ENCODE measurements around the gene ITPR2. TPM values are rescaled to one million over a fixed set of nuclear protein-coding genes. Genes with fewer than 3 reads are reported as not detected.

Gene ITPR2
- total and polyA plus RNA-seq, 2 of the 13 experiments (the other 11 are each of a cell fraction or from before 2014, with no cell fraction given), result 31.9 to 81.9 TPM

DNA sequence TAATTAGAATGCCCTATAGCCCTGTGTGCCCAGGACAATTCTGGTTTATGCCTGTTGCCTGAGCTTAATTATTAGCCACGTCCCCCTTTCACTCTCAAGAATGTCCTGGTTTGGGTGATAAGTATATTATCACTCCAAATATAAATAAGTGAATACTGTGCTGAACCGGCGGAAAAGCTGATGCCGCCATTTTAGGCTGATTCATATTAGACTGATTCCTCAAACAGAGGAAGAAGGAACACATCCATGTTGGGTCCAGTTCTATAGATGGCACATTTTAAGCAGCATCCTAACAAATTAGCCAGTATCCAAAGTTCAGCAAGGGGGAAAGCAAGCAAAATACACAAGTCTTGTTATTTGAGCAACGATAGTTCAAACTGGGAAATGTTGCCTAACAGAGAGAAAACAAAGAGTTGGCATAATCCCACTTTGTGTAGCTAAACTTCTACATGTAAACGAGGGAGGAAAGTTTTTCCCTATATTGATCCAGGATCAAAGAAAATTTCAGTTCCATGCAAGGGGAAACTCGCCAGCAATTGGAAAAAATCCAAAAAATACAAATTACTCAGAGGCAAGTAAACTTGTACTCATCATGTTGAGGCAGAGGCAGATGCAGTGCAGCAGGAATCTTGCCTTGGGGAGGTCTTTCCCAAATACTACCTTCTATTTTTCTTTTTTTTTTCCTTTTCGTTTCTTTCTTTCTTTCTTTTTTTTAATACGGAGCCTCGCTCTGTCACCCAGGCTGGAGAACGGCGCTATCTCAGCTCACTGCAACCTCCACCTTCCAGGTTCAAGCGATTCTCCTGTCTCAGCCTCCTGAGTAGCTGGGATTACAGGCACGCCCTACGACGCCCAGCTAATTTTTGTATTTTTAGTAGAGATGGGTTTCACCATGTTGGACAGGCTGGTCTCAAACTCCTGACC is 96.2 kb downstream of the ITPR2 start (continued):
- TF ChIP-seq TAF15 (IDR thresholded peaks at IDR 0.05; ENCODE audit: low read depth, low read length, poor library complexity, severe bottlenecking) (no peak), MYNN (CRISPR knock-in tag; IDR thresholded peaks at IDR 0.05; ENCODE audit: low read depth) (no peak), POLR2A (IDR thresholded peaks at IDR 0.05; ENCODE audit: insufficient read depth in 1 of 2, low read depth in 2 of 2, low read length in 2 of 2) (peak; percentile 43 to 79; a peak in 2 of 4 replicates), FOXP1 (IDR thresholded peaks at IDR 0.05) (peak; percentile 91), FOXP1 (CRISPR knock-in tag; IDR thresholded peaks at IDR 0.05) (peak; percentile 99), SRF (IDR thresholded peaks at IDR 0.05; ENCODE audit: low read depth, low read length) (peak; percentile 37; the same call in 1 of the 2 replicates), ZNF337 (CRISPR knock-in tag; IDR thresholded peaks at IDR 0.05; ENCODE audit: borderline replicate concordance, low read depth) (no peak), HNRNPK (IDR thresholded peaks at IDR 0.05; ENCODE audit: low read depth, low read length, poor library complexity, severe bottlenecking) (no peak), GATAD2A (CRISPR knock-in tag; IDR thresholded peaks at IDR 0.05) (peak; percentile 98), KAT2B (IDR thresholded peaks at IDR 0.05; ENCODE audit: borderline replicate concordance, low read depth, low read length) (no peak), ZNF761 (CRISPR knock-in tag; conservative IDR thresholded peaks at IDR 0.05) (peak; percentile 58; the same call in 1 of the 2 replicates)
- TF ChIP-seq, protein P1, sequence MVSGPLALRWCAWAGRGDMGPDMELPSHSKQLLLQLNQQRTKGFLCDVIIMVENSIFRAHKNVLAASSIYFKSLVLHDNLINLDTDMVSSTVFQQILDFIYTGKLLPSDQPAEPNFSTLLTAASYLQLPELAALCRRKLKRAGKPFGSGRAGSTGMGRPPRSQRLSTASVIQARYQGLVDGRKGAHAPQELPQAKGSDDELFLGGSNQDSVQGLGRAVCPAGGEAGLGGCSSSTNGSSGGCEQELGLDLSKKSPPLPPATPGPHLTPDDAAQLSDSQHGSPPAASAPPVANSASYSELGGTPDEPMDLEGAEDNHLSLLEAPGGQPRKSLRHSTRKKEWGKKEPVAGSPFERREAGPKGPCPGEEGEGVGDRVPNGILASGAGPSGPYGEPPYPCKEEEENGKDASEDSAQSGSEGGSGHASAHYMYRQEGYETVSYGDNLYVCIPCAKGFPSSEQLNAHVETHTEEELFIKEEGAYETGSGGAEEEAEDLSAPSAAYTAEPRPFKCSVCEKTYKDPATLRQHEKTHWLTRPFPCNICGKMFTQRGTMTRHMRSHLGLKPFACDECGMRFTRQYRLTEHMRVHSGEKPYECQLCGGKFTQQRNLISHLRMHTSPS (CRISPR knock-in tag; IDR thresholded peaks at IDR 0.05; ENCODE audit: low read depth), result peak; percentile 61; the same call in 1 of the 2 replicates
- TF ChIP-seq, protein P2, sequence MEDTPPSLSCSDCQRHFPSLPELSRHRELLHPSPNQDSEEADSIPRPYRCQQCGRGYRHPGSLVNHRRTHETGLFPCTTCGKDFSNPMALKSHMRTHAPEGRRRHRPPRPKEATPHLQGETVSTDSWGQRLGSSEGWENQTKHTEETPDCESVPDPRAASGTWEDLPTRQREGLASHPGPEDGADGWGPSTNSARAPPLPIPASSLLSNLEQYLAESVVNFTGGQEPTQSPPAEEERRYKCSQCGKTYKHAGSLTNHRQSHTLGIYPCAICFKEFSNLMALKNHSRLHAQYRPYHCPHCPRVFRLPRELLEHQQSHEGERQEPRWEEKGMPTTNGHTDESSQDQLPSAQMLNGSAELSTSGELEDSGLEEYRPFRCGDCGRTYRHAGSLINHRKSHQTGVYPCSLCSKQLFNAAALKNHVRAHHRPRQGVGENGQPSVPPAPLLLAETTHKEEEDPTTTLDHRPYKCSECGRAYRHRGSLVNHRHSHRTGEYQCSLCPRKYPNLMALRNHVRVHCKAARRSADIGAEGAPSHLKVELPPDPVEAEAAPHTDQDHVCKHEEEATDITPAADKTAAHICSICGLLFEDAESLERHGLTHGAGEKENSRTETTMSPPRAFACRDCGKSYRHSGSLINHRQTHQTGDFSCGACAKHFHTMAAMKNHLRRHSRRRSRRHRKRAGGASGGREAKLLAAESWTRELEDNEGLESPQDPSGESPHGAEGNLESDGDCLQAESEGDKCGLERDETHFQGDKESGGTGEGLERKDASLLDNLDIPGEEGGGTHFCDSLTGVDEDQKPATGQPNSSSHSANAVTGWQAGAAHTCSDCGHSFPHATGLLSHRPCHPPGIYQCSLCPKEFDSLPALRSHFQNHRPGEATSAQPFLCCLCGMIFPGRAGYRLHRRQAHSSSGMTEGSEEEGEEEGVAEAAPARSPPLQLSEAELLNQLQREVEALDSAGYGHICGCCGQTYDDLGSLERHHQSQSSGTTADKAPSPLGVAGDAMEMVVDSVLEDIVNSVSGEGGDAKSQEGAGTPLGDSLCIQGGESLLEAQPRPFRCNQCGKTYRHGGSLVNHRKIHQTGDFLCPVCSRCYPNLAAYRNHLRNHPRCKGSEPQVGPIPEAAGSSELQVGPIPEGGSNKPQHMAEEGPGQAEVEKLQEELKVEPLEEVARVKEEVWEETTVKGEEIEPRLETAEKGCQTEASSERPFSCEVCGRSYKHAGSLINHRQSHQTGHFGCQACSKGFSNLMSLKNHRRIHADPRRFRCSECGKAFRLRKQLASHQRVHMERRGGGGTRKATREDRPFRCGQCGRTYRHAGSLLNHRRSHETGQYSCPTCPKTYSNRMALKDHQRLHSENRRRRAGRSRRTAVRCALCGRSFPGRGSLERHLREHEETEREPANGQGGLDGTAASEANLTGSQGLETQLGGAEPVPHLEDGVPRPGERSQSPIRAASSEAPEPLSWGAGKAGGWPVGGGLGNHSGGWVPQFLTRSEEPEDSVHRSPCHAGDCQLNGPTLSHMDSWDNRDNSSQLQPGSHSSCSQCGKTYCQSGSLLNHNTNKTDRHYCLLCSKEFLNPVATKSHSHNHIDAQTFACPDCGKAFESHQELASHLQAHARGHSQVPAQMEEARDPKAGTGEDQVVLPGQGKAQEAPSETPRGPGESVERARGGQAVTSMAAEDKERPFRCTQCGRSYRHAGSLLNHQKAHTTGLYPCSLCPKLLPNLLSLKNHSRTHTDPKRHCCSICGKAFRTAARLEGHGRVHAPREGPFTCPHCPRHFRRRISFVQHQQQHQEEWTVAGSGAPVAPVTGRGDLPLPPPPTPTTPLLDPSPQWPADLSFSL (CRISPR knock-in tag; IDR thresholded peaks at IDR 0.05), result peak; percentile 67; the same call in 1 of the 2 replicates
- TF ChIP-seq, protein P3, sequence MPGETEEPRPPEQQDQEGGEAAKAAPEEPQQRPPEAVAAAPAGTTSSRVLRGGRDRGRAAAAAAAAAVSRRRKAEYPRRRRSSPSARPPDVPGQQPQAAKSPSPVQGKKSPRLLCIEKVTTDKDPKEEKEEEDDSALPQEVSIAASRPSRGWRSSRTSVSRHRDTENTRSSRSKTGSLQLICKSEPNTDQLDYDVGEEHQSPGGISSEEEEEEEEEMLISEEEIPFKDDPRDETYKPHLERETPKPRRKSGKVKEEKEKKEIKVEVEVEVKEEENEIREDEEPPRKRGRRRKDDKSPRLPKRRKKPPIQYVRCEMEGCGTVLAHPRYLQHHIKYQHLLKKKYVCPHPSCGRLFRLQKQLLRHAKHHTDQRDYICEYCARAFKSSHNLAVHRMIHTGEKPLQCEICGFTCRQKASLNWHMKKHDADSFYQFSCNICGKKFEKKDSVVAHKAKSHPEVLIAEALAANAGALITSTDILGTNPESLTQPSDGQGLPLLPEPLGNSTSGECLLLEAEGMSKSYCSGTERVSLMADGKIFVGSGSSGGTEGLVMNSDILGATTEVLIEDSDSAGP (CRISPR knock-in tag; IDR thresholded peaks at IDR 0.05; ENCODE audit: borderline replicate concordance), result no peak
- TF ChIP-seq, protein P4, sequence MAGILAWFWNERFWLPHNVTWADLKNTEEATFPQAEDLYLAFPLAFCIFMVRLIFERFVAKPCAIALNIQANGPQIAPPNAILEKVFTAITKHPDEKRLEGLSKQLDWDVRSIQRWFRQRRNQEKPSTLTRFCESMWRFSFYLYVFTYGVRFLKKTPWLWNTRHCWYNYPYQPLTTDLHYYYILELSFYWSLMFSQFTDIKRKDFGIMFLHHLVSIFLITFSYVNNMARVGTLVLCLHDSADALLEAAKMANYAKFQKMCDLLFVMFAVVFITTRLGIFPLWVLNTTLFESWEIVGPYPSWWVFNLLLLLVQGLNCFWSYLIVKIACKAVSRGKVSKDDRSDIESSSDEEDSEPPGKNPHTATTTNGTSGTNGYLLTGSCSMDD (CRISPR knock-in tag; IDR thresholded peaks at IDR 0.05), result no peak
- TF ChIP-seq, protein P5, sequence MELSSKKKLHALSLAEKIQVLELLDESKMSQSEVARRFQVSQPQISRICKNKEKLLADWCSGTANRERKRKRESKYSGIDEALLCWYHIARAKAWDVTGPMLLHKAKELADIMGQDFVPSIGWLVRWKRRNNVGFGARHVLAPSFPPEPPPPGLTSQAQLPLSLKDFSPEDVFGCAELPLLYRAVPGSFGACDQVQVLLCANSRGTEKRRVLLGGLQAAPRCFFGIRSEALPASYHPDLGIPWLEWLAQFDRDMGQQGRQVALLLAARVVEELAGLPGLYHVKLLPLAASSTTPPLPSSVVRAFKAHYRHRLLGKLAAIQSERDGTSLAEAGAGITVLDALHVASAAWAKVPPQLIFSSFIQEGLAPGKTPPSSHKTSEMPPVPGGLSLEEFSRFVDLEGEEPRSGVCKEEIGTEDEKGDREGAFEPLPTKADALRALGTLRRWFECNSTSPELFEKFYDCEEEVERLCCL (CRISPR knock-in tag; IDR thresholded peaks at IDR 0.05; ENCODE audit: borderline replicate concordance), result no peak; the same call in 1 of the 2 replicates
